Fibroblast of pulmonary artery (primary cell): ENCODE measurements around the gene KMT2B.

Source experiments
- DNase-seq: peaks from one replicate; pipeline ENCODE4 v3.0.0-alpha.2; 2010; ENCODE audit warnings: low read depth
- H3K4me3 ChIP-seq: replicated peaks from 2 replicates; pipeline ENCODE4 v1.5.1; 2011; ENCODE audit warnings: low read depth, mild to moderate bottlenecking, control low read depth, low read length, moderate library complexity
- CTCF ChIP-seq: IDR thresholded peaks from 2 replicates; pipeline ENCODE4 v1.5.1; 2011; ENCODE audit warnings: mild to moderate bottlenecking, control low read depth, low read length, inconsistent platforms; ENCODE audit errors: missing control alignments

KMT2B gene

GRCh38 chr19:35777961-35778360 lies 60.2 kb downstream of the KMT2B start:
- TF ChIP-seq CTCF = no peak
- DNase-seq = no peak
- H3K4me3 ChIP-seq = no peak overlapping the region

GRCh38 chr19:35779033-35779432 lies 61.2 kb downstream of the KMT2B start:
- no peak overlapping the region for H3K4me3 ChIP-seq
- no peak for TF ChIP-seq CTCF
- DNase-seq = no peak

GRCh38 chr19:35780058-35780457 lies 62.3 kb downstream of the KMT2B start:
- no peak overlapping the region for H3K4me3 ChIP-seq
- TF ChIP-seq CTCF = no peak
- no peak for DNase-seq

DNA sequence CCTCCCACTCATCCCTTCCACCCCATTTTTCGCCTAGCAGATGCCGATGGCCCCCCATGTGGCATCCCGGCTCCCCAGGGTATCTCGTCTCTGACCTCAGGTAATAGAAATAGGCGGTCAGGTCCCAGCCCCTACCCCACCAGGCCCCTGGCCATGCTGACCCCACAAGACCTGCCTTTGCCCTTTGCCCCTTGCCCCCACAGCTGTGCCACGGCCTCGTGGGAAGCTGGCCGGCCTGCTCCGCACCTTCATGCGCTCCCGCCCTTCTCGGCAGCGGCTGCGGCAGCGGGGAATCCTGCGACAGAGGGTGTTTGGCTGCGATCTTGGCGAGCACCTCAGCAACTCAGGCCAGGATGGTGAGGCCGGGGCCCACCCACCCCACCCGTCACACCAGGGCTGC lies 62.9 kb downstream of the KMT2B start:
- no peak for TF ChIP-seq CTCF
- no peak for DNase-seq
- H3K4me3 ChIP-seq = no peak overlapping the region

GRCh38 chr19:35781650-35782049 lies 63.8 kb downstream of the KMT2B start:
- no peak overlapping the region for H3K4me3 ChIP-seq
- TF ChIP-seq CTCF = no peak
- DNase-seq = no peak

GRCh38 chr19:35782589-35782988 lies 64.8 kb downstream of the KMT2B start:
- TF ChIP-seq CTCF = no peak
- H3K4me3 ChIP-seq = no peak overlapping the region
- DNase-seq = no peak
